Measurements from ENCODE around the gene CCSER1. TPM values are rescaled to one million over a fixed set of nuclear protein-coding genes. Genes with fewer than 3 reads are reported as not detected.

Gene CCSER1
- total and polyA plus RNA-seq, 2 of the 8 experiments (the other 6 are each of a cell fraction or from before 2014, with no cell fraction given) = 0.26 to 0.84 TPM

- Histone ChIP-seq H3K4me1 (replicated peaks in 1 of 4; ENCODE audit: control insufficient read depth in 3 of 4, insufficient read depth in 4 of 4, low read length in 3 of 4) (peaks cover 0 to 6% (median 0%) of the 10 kb centered on the region in 4 experiments; a peak in 2 of 7 replicates), H4K20me1 (replicated peaks in 1 of 2; ENCODE audit: control insufficient read depth in 1 of 2, insufficient read depth in 2 of 2, low read length in 2 of 2) (no peaks in the 10 kb centered on the region), H2BK120ac (replicated peaks; ENCODE audit: low read depth, low read length) (no peak overlapping the region), H4K91ac (replicated peaks; ENCODE audit: insufficient read length, low read length) (no peak overlapping the region), H4K5ac (ENCODE audit: insufficient read length, low read depth, low read length) (no peak overlapping the region), H4K8ac (ENCODE audit: extremely low read depth, insufficient read depth, low read length) (no peak overlapping the region), H3K56ac (replicated peaks; ENCODE audit: insufficient read length, low read depth, low read length) (no peak overlapping the region), H3K14ac (ENCODE audit: insufficient read length) (no peak overlapping the region), H2AK5ac (ENCODE audit: low read depth, low read length) (no peak overlapping the region), H3K4ac (replicated peaks; ENCODE audit: insufficient read length, low read depth, low read length) (no peak overlapping the region), H3K9ac (replicated peaks in 1 of 4; ENCODE audit: extremely low read depth in 1 of 4, low read depth in 3 of 4, low read length in 3 of 4) (no peak overlapping the region), H3K79me2 (ENCODE audit: control insufficient read depth in 1 of 2, insufficient read depth in 2 of 2, low read length in 2 of 2) (no peaks in the 10 kb centered on the region), H3K27ac (ENCODE audit: low read depth, low read length) (no peak overlapping the region), H2AFZ (ENCODE audit: low read length) (no peak overlapping the region), H2BK20ac (ENCODE audit: low read length) (no peak overlapping the region), H2BK5ac (ENCODE audit: low read depth, low read length) (no peak overlapping the region), H3K23ac (ENCODE audit: insufficient read length) (no peak overlapping the region), H3K9me3 (ENCODE audit: insufficient read depth in 2 of 2, low read depth in 1 of 2, low read length in 1 of 2) (no peaks in the 10 kb centered on the region), H3K4me2 (ENCODE audit: insufficient read depth in 1 of 2, low read depth in 2 of 2, low read length in 2 of 2) (no peak overlapping the region), H3K27me3 (replicated peaks in 1 of 4; ENCODE audit: control insufficient read depth in 3 of 4, extremely low read depth in 1 of 4, insufficient read depth in 3 of 4, low read length in 3 of 4) (no peaks in the 10 kb centered on the region), H3K36me3 (ENCODE audit: control insufficient read depth in 2 of 4, insufficient read depth in 4 of 4, low read length in 3 of 4) (no peaks in the 10 kb centered on the region), H3K23me2 (ENCODE audit: low read depth, low read length) (no peaks in the 10 kb centered on the region), H3K4me3 (ENCODE audit: extremely low read depth in 1 of 4, insufficient read depth in 2 of 4, low read depth in 3 of 4, low read length in 4 of 4) (no peak overlapping the region), H2BK12ac (ENCODE audit: low read depth, low read length) (no peak overlapping the region), H2BK15ac (ENCODE audit: low read length) (no peak overlapping the region), H3K18ac (ENCODE audit: extremely low read depth, low read length) (no peak overlapping the region), H3K79me1 (ENCODE audit: low read depth, low read length) (no peaks in the 10 kb centered on the region)
- 80% methylated on average over 3 of the region's 3 CpGs; no CpG with 5 or more reads in 1 of the 2 experiments for WGBS, 2 experiments (ENCODE audit: extremely low coverage in 1 of 2, insufficient coverage in 1 of 2, insufficient read length in 1 of 2, insufficient replicate concordance in 2 of 2, low coverage in 1 of 2, low lambda C conversion rate in 2 of 2, missing lambda C conversion rate in 1 of 2)
- ChIA-PET CTCF (ENCODE audit: partially characterized antibody) (no interaction called here), POLR2A (ENCODE audit: partially characterized antibody) (no interaction called here)
- FAIRE-seq = no peak
- DNase-seq (ENCODE audit: low read depth in 1 of 2, low spot score in 2 of 2) = no peak
- no peak for TF ChIP-seq CTBP2 (IDR thresholded peaks at IDR 0.05; ENCODE audit: borderline replicate concordance, insufficient read depth, insufficient read length, low read length)
These were observed 56.1 kb downstream of the CCSER1 start for GRCh38 chr4:90183254-90183653.
